ENCODE data around the gene MBD5.

MBD5 gene

GRCh38 chr2:148338541-148338940 lies 317.6 kb downstream of the MBD5 start:
- DNase-seq = no peak

DNA sequence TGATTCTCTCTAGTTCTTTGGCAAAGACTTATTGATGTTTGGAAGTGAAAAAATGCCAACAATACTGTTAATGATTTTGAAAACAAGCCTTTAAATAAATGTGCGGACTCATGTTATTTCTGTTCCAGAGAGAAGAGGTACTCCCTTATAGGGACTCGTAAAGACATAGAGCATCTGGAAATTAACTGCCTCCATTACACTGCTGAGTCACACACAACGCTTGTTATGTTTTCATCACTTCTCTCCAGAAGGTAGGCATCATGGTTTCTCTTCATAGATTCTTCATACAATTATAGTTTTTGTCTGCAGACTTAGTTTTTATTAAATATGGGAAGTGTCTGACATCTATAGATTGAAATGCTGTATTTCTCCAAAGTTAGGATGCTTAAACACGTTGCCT lies 321.2 kb downstream of the MBD5 start:
- no peak for DNase-seq

GRCh38 chr2:148350199-148350598 lies 329.3 kb downstream of the MBD5 start:
- DNase-seq = no peak

GRCh38 chr2:148351437-148352143 lies 330.7 kb downstream of the MBD5 start:
- no peak for DNase-seq

DNA sequence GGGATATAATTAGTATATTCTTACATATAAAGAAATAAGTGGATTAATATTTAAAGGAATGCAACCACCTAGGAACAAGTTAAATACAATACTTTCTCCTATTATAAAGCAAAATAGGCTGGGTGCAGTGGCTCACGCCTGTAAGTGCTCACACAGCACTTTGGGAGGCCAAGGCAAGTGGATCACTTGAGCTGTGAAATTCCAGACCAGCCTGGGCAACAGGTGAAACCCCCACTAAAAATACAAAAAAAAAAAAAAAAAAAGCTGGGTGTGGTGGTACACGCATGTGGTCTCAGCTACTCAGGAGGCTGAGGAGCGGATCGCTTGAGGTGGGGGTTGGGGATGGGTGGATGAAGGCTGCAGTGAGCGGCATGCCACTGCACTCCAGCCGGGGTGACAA lies 337.5 kb downstream of the MBD5 start:
- DNase-seq = no peak

- no peak for DNase-seq
Measured at GRCh38 chr2:148360662-148361061, 339.8 kb downstream of the MBD5 start.

GRCh38 chr2:148362144-148362796 lies 341.4 kb downstream of the MBD5 start:
- no peak for DNase-seq

DNA sequence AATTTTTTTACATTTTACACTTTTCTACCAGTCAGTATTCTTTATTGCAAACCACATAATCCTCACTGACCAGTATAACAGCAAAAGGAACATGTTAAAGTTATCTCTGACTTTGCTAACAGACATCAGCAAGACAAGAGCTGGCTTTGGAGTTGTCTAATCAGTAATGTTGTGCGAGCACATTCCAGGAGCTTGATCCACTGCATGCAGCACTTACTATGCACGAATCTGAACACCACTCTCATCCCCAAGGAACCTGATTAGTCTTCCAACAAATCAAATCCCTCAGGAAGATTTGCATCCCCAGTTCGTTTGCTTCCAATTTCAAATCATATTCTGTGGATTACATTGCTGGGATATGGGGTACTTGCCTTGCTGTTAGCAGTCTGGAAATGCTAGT lies 354.3 kb downstream of the MBD5 start:
- no peak for DNase-seq

GRCh38 chr2:148391324-148391723 lies 370.4 kb downstream of the MBD5 start:
- DNase-seq = no peak

DNA sequence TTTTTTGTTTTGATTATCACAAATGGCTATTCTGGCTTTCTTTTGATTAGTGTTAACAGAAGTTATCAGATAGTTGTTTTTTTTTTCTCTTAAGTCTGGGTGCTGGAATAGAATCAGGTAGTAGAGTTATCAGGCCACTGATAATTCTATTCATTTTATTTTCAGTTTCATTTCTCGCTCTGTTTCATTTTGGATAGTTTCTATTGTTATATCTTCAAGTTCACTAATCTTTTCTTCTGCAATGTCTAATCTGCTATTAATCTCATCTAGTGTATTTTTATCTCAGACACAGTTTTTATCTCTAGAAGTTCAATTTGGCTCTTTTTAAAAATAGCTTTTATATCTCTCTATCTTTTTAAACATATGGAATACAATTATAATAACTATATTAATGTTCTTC lies 381.9 kb downstream of the MBD5 start:
- no peak for DNase-seq

DNA sequence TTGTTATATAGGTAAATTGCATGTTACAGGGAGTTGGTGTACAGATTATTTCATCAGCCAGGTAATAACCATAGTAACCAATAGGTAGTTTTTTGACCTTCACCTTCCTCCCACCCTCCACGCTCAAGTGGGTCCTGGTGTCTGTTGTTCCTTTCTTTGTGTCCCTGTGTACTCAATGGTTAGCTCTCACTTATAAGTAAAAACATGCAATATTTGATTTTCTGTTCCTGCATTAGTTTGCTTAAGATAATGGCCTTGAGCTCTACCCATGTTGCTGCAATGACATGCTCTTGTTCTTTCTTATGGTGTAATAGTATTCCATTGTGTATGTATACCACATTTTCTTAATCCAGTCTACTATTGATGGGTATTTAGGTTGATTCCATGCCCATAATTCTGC lies 390.0 kb downstream of the MBD5 start:
- DNase-seq = no peak

DNA sequence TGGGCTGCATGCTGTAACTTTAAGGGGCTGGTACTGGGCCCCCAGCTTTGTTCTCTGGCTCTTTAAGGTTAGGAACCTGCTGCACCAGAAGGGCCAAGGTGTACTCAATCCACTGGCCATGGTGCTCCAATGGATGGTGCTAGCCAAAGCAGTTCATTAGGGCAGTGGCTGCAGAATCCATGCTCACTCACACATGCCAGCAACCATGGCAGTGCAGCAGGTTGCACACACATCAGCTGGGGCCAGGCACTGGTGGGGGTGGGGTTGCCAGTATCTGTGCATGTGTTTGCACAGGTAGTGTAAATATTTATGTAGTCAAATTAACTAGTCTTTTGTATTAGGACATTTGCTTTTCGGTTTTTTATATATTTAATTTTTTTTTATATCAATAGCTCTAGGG lies 395.4 kb downstream of the MBD5 start:
- no peak for DNase-seq

GRCh38 chr2:148430101-148430500 lies 409.2 kb downstream of the MBD5 start:
- no peak for DNase-seq

- no peak for DNase-seq
Measured at GRCh38 chr2:148447877-148448276, 427.0 kb downstream of the MBD5 start.

GRCh38 chr2:148450531-148450930 lies 429.6 kb downstream of the MBD5 start:
- DNase-seq = no peak

DNA sequence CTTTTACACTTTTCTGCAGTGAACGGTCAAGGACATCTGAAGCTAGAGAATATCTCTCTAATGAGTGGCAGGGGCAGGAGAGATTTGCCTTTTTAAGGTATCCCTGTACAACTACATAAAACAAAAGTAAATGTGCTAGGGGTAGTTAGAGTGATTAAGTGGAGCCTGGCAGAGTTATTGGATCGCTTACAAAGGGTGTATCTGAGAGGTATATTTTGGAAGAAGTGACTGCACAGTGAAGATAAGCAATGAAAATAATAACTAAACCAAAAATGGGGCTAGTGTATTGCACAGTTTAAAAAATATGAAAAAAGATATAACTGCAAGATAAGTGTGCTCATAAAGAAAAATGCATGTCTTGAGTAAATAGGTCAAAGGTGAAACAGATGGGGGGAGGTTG lies 430.2 kb downstream of the MBD5 start:
- DNase-seq = no peak

GRCh38 chr2:148455791-148456190 lies 434.9 kb downstream of the MBD5 start:
- no peak for DNase-seq

GRCh38 chr2:148458171-148458570 lies 437.3 kb downstream of the MBD5 start:
- no peak for DNase-seq

- no peak for DNase-seq
Measured at GRCh38 chr2:148459377-148459778, 438.5 kb downstream of the MBD5 start.

DNA sequence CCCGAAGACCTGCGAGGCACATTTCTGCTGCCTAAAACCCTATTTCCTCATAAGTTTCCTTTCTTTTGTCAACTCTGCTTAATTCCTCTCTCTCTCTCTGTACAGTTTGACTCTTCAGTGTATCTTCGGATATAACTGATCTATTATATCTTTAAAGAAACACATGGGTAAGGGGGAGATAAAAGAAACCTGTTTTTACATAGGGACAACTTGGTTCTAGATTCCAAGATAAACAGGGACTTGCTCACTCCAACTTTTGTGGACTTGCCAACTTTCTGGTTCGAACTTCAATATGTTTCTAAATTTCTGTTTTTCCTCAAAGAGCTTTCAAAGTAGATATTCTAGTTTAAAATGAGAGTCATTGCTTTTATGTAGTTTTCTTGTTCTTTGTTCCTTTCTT lies 441.0 kb downstream of the MBD5 start:
- DNase-seq = no peak

DNA sequence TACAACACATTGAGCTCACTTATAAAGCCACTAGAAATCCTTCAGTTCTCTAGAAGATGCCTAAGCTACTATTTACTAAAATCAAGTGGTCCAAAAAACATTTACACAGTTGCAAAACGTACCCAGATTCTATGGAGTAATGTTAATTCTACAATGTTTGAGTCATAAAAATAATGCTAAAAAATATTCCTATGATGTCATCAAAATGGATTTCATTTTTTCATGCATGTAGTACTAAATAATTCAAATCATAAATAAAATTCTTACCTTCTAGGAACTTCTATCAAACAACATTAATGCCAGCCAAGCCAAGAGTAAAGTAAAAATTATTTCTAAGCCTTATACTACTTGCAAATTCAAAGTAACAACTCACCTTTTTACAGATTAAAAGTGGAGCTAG lies 454.7 kb downstream of the MBD5 start:
- DNase-seq = no peak

GRCh38 chr2:148479398-148479797 lies 458.5 kb downstream of the MBD5 start:
- DNase-seq = no peak

DNA sequence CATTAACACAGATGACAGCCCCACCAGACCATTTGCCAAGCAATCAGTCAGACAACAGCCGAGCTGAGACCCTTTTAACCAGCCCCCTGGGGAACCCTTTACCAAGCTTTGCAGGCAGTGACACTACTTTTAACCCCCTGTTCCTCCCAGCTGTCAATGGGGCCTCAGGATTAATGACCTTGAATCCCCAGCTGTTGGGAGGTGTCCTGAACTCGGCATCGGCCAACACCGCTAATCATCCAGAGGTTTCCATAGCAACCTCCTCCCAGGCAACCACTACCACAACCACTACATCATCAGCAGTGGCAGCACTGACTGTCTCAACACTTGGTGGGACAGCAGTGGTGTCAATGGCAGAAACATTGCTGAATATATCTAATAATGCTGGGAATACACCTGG lies 462.8 kb downstream of the MBD5 start:
- no peak for DNase-seq

DNA sequence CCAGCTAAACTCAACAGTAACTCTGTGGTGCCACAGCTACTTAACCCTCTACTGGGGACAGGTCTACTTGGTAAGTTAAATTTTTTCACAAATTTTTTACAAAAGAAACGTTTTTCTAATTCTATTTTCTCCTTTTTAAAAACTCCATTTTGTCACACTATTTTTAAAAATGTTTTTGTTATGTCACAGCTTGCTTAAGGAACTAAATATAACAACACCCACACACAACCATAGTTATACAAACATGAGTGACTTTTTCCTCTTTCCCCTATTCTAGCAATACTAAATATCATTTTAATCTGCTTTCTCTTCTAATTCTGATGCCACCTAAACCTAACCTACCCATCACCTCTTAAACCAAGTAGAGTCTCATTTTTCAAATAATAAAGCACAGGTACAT lies 463.2 kb downstream of the MBD5 start:
- DNase-seq = no peak

DNA sequence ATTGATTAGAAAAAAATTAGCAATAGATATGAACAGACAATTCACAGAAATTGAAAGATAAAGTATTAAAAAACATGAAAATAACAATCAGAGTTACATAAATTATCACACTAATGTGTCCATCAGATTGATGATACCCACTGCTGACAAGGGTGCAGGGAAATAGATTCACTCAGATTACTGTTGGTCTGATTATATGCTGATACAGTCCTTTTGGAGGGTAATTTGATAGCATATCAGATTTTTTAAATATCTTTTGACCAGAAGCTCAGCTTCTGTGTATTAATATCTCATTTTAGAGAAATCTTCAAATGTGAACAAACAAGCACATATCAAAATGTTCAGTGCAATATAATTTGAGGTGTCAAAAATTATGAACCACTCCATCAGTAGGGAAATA lies 465.8 kb downstream of the MBD5 start:
- DNase-seq = no peak

All from NCI-H187 (cell line).